Suppressor macrophage (primary cell): ENCODE results near the gene CCDC188.

Experiments used
- DNase-seq, 4 experiments: peaks; one replicate each; pipeline ENCODE4 v3.0.0-alpha.2; 2020 to 2022

Gene CCDC188

GRCh38 chr22:20116376-20116950 is 34.4 kb downstream of the CCDC188 start:
- no peak for DNase-seq

GRCh38 chr22:20115691-20116375 is 35.0 kb downstream of the CCDC188 start, which contains the start of gene RANBP1:
TSS of gene RANBP1 (plus strand) at chr22:20116104. CDS start at chr22:20116185, 81 bp downstream.
- DNase-seq = no peak

GRCh38 chr22:20114506-20115475 is 36.1 kb downstream of the CCDC188 start:
- DNase-seq = no peak

GRCh38 chr22:20113551-20114310 is 37.1 kb downstream of the CCDC188 start:
- DNase-seq = no peak

- no peak for DNase-seq
These were observed 38.0 kb downstream of the CCDC188 start for GRCh38 chr22:20112623-20113511.

- DNase-seq = no peak
These were observed 38.9 kb downstream of the CCDC188 start for GRCh38 chr22:20111689-20112622.

- peak in 3 of 4 experiments; percentile 19 to 36 (median 27) for DNase-seq
These were observed 39.7 kb downstream of the CCDC188 start for GRCh38 chr22:20111045-20111688.

GRCh38 chr22:20110359-20110985 is 40.4 kb downstream of the CCDC188 start:
- DNase-seq = no peak

- DNase-seq = no peak
These were observed 41.2 kb downstream of the CCDC188 start for GRCh38 chr22:20109411-20110358.

GRCh38 chr22:20108757-20109230 is 42.1 kb downstream of the CCDC188 start:
- no peak for DNase-seq

GRCh38 chr22:20107951-20108756 is 42.7 kb downstream of the CCDC188 start:
- no peak for DNase-seq

GRCh38 chr22:20107471-20107901 is 43.4 kb downstream of the CCDC188 start:
- DNase-seq = no peak

- DNase-seq = no peak
These were observed 44.0 kb downstream of the CCDC188 start for GRCh38 chr22:20106849-20107237.

- DNase-seq = no peak
These were observed 44.5 kb downstream of the CCDC188 start for GRCh38 chr22:20106205-20106848.

GRCh38 chr22:20105456-20106204 is 45.2 kb downstream of the CCDC188 start:
- no peak for DNase-seq
